Breast epithelium (tissue), 4 donors: ENCODE data around the gene IL3. TPM values are rescaled to one million over a fixed set of nuclear protein-coding genes. Genes with fewer than 3 reads are reported as not detected.

ENCODE experiments used
- DNase-seq, 2 donors: peaks; one replicate each; pipeline ENCODE4 v3.0.0-alpha.2; 2019; ENCODE audit warnings: low spot score in 2 of 2
- H3K27ac ChIP-seq, 2 donors: fragments of 200-600 bp; sonication (generic) in 1 of 2; one replicate each; pipeline ENCODE4 v1.5.1; 2016 to 2019; ENCODE audit warnings: mild to moderate bottlenecking in 1 of 2
- H3K27me3 ChIP-seq, 2 donors: fragments of 200-600 bp; sonication (generic) in 1 of 2; one replicate each; pipeline versions ENCODE4 v1.5.1 to v1.6.0; 2017 to 2019; ENCODE audit warnings: control low read depth in 1 of 2, mild to moderate bottlenecking in 1 of 2
- H3K36me3 ChIP-seq: fragments of 200-600 bp; one replicate; pipeline ENCODE4 v1.5.1; 2019
- H3K4me1 ChIP-seq, 2 donors: fragments of 200-600 bp; sonication (generic); one replicate each; pipeline ENCODE4 v1.5.1; 2016 to 2019; ENCODE audit warnings: control low read depth in 1 of 2
- H3K4me3 ChIP-seq, 3 donors: fragments of 200-600 bp; sonication (generic); 1 replicate in 2 of 3; 2 replicates in 1 of 3; pipeline ENCODE4 v1.5.1; 2016 to 2019; ENCODE audit warnings: mild to moderate bottlenecking in 3 of 3, moderate library complexity in 2 of 3
- H3K9me3 ChIP-seq, 2 donors: fragments of 200-600 bp; sonication (generic) in 1 of 2; one replicate each; pipeline ENCODE4 v1.5.1; 2016 to 2019; ENCODE audit warnings: control low read depth in 1 of 2
- CTCF ChIP-seq, 3 donors: fragments of 450-650 bp; IDR thresholded peaks; one replicate each; pipeline ENCODE4 v1.5.1; 2016 to 2017; ENCODE audit warnings: antibody characterized with exemption in 3 of 3, mild to moderate bottlenecking in 3 of 3, moderate library complexity in 3 of 3
- POLR2A ChIP-seq: fragments of 450-650 bp; IDR thresholded peaks from one replicate; pipeline ENCODE4 v1.6.1; 2016; ENCODE audit warnings: antibody characterized with exemption, mild to moderate bottlenecking, moderate library complexity
- POLR2AphosphoS5 ChIP-seq, 3 donors: sonication (generic); formaldehyde crosslinking; IDR thresholded peaks; one replicate each; pipeline ENCODE4 v1.6.1; 2017; ENCODE audit warnings: antibody characterized with exemption in 3 of 3
- intact Hi-C: fragments of 100-400 bp; cut with DNase I; formaldehyde crosslinking; loops from one replicate; pipeline ENCODE4 v1.15.1; 2023; ENCODE audit warnings: low total_unique reads
- total RNA-seq, 3 donors: library from RNA; depleted of rRNA; stranded (reverse); fragments of >200 nt; gene quantifications; one replicate each; pipeline ENCODE4 v1.1.0, GENCODE V29; 2016

The IL3 gene
- total RNA-seq, 3 donors from 2014 or later: not detected

GRCh38 chr5:132076202-132076830 is 15.9 kb downstream of the IL3 start:
- Histone ChIP-seq H3K4me1 (no peaks in the 10 kb centered on the region), H3K36me3 (no peaks in the 10 kb centered on the region), H3K9me3 (no peaks in the 10 kb centered on the region), H3K27me3 (no peaks in the 10 kb centered on the region), H3K27ac (no peak overlapping the region), H3K4me3 (no peak overlapping the region)
- intact Hi-C loops: no loop called here
- TF ChIP-seq POLR2A (no peak), CTCF (IDR thresholded peaks at IDR 0.05) (no peak), POLR2AphosphoS5 (IDR thresholded peaks at IDR 0.05) (no peak)
- DNase-seq: no peak

- no peak for DNase-seq
- no peak for TF ChIP-seq CTCF (IDR thresholded peaks at IDR 0.05)
- TF ChIP-seq POLR2AphosphoS5 (IDR thresholded peaks at IDR 0.05): no peak
- TF ChIP-seq POLR2A: no peak
- no peaks in the 10 kb centered on the region for H3K9me3 ChIP-seq
- no peak overlapping the region for H3K4me3 ChIP-seq
- no peaks in the 10 kb centered on the region for H3K27me3 ChIP-seq
- no peaks in the 10 kb centered on the region for H3K36me3 ChIP-seq
- no peaks in the 10 kb centered on the region for H3K4me1 ChIP-seq
- intact Hi-C loops: no loop called here
- H3K27ac ChIP-seq: no peak overlapping the region
Observed at GRCh38 chr5:132076983-132077382, 16.5 kb downstream of the IL3 start.

- Histone ChIP-seq H3K27me3 (no peaks in the 10 kb centered on the region), H3K36me3 (no peaks in the 10 kb centered on the region), H3K27ac (no peak overlapping the region), H3K4me3 (no peak overlapping the region), H3K4me1 (no peaks in the 10 kb centered on the region), H3K9me3 (no peaks in the 10 kb centered on the region)
- TF ChIP-seq CTCF (IDR thresholded peaks at IDR 0.05): no peak
- no peak for TF ChIP-seq POLR2AphosphoS5 (IDR thresholded peaks at IDR 0.05)
- no peak for TF ChIP-seq POLR2A
- intact Hi-C loops: no loop called here
- no peak for DNase-seq
Observed at GRCh38 chr5:132079081-132079480, 18.6 kb downstream of the IL3 start.

GRCh38 chr5:132079619-132080018 is 19.2 kb downstream of the IL3 start:
- Histone ChIP-seq H3K36me3 (no peaks in the 10 kb centered on the region), H3K27ac (no peak overlapping the region), H3K9me3 (no peaks in the 10 kb centered on the region), H3K4me3 (no peak overlapping the region), H3K27me3 (no peaks in the 10 kb centered on the region), H3K4me1 (no peaks in the 10 kb centered on the region)
- TF ChIP-seq POLR2AphosphoS5 (IDR thresholded peaks at IDR 0.05) (no peak), CTCF (IDR thresholded peaks at IDR 0.05) (no peak), POLR2A (no peak)
- intact Hi-C loops: no loop called here
- DNase-seq: no peak

GRCh38 chr5:132080595-132080994 is 20.1 kb downstream of the IL3 start:
- Histone ChIP-seq H3K27ac (no peak overlapping the region), H3K4me1 (no peaks in the 10 kb centered on the region), H3K27me3 (no peaks in the 10 kb centered on the region), H3K9me3 (no peaks in the 10 kb centered on the region), H3K4me3 (no peak overlapping the region), H3K36me3 (no peaks in the 10 kb centered on the region)
- TF ChIP-seq CTCF (IDR thresholded peaks at IDR 0.05): no peak
- TF ChIP-seq POLR2AphosphoS5 (IDR thresholded peaks at IDR 0.05): no peak
- TF ChIP-seq POLR2A: no peak
- intact Hi-C loops: no loop called here
- no peak for DNase-seq
